ENCODE results near the gene USH2A.

GRCh38 chr1:216379441-216379840, 43.8 kb downstream of the USH2A start:
- TF ChIP-seq CTCF (IDR thresholded peaks at IDR 0.05) (no peak), EZH2phosphoT487 (IDR thresholded peaks at IDR 0.05) (no peak)
